ENCODE results near the gene SLC2A4. TPM values are rescaled to one million over a fixed set of nuclear protein-coding genes. Genes with fewer than 3 reads are reported as not detected.

SLC2A4 gene
- total and polyA plus RNA-seq, 2 donors (not counting 1 experiment from before 2014, with no cell fraction given), result under 0.01 to 0.19 TPM

DNA sequence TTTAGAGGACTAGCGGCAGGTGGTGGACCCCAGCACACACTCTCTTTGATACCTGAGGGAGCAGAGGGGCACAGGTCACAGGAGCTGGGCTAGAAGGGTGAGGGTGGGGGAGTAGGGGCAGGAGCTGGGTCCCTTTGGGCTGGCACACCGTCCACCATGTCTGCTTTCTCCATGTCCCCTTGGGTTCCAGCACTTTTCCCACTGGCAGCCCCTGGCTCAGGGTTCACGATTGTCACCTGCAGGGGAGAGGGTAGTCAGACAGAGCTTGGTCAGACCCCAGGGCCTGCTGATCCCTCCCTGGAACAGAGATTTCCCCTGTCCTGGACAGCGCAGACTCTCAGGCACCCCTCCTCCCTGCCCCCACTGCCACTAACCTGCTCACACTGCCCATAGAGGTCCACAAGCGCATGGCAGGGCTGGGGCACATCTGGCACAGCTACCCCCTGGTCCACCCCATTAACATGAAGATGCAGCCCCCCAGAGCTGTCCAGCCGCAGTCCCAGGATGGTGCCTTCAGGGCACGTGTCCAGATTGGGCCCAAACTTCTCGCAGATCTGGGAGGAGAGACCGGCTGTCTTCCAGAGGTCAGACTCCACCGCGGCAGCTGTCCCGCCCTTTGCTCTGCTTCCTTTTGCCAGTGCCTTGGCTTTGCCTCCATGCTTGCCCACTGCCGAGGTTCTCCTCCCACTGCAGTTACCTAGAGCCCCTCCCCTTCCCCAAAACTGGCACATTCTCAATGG lies 36.8 kb downstream of the SLC2A4 start:
- TF ChIP-seq, protein P1, sequence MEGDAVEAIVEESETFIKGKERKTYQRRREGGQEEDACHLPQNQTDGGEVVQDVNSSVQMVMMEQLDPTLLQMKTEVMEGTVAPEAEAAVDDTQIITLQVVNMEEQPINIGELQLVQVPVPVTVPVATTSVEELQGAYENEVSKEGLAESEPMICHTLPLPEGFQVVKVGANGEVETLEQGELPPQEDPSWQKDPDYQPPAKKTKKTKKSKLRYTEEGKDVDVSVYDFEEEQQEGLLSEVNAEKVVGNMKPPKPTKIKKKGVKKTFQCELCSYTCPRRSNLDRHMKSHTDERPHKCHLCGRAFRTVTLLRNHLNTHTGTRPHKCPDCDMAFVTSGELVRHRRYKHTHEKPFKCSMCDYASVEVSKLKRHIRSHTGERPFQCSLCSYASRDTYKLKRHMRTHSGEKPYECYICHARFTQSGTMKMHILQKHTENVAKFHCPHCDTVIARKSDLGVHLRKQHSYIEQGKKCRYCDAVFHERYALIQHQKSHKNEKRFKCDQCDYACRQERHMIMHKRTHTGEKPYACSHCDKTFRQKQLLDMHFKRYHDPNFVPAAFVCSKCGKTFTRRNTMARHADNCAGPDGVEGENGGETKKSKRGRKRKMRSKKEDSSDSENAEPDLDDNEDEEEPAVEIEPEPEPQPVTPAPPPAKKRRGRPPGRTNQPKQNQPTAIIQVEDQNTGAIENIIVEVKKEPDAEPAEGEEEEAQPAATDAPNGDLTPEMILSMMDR (conservative IDR thresholded peaks at IDR 0.05 in 1 of 2, IDR thresholded peaks at IDR 0.05 in 1 of 2; ENCODE audit: low read depth in 1 of 2, low read length in 2 of 2), result no peak
- no peak for TF ChIP-seq EZH2 (IDR thresholded peaks at IDR 0.05; ENCODE audit: low read length, missing control alignments)
- Histone ChIP-seq H2AFZ (ENCODE audit: low read length) (no peak overlapping the region), H3K4me3 (replicated peaks in 1 of 4; ENCODE audit: control extremely low read depth in 1 of 4, insufficient read depth in 1 of 4, low read depth in 3 of 4, low read length in 4 of 4) (no peak overlapping the region)

DNA sequence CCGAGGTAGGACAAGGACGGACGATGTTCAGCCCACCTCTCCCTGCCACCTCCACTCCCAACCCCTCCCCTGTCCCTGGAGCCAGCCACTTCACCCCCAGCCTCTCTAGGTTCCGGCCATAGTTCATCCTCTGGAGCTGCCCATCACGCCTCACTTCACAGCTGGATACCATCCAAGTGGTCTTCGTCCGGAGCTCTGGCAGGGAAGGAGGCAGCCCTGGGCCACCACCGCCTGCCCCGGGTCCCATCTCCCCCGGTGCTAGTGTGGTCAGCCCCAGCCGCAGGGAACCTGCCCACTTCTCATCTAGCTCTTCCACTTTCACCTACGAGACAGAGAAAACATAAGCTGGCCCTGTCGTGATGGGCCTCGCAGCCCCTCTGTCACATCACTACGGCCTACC lies 39.9 kb downstream of the SLC2A4 start:
- H4K20me1 ChIP-seq (ENCODE audit: control insufficient read depth, extremely low read depth, insufficient read depth, low read length), result no peaks in the 10 kb centered on the region
- H3K79me2 ChIP-seq (ENCODE audit: control insufficient read depth, insufficient read depth, low read length), result no peaks in the 10 kb centered on the region
- DNase-seq (ENCODE audit: low read depth in 2 of 2), result no peak
- no peak overlapping the region for H2AFZ ChIP-seq (ENCODE audit: low read length)
- H3K4me1 ChIP-seq (ENCODE audit: control insufficient read depth, extremely low read depth, insufficient read depth, low read length), result no peaks in the 10 kb centered on the region
- no peaks in the 10 kb centered on the region for H3K9me3 ChIP-seq (ENCODE audit: control insufficient read depth, insufficient read depth, low read depth, low read length)
- no peak overlapping the region for H3K27ac ChIP-seq (ENCODE audit: insufficient read depth, low read length)
- peaks cover 34% of the 10 kb centered on the region for H3K36me3 ChIP-seq (ENCODE audit: control insufficient read depth, insufficient read depth, low read length)
- no peak overlapping the region for H3K9ac ChIP-seq (ENCODE audit: insufficient read depth, low read length)
- H3K4me3 ChIP-seq (replicated peaks in 1 of 4; ENCODE audit: control extremely low read depth in 1 of 4, insufficient read depth in 1 of 4, low read depth in 3 of 4, low read length in 4 of 4), result no peak overlapping the region
- TF ChIP-seq, protein P1 (conservative IDR thresholded peaks at IDR 0.05 in 1 of 2, IDR thresholded peaks at IDR 0.05 in 1 of 2; ENCODE audit: low read depth in 1 of 2, low read length in 2 of 2), result no peak
- no peak for TF ChIP-seq EZH2 (IDR thresholded peaks at IDR 0.05; ENCODE audit: low read length, missing control alignments)
- no peak overlapping the region for H3K4me2 ChIP-seq (ENCODE audit: extremely low read depth, insufficient read depth, low read length)
- H3K27me3 ChIP-seq (ENCODE audit: control insufficient read depth, insufficient read depth, low read length), result no peaks in the 10 kb centered on the region

More for the DNA sequence above, 36.8 kb downstream of the SLC2A4 start:
- peaks cover 5% of the 10 kb centered on the region for H3K4me1 ChIP-seq (ENCODE audit: control insufficient read depth, extremely low read depth, insufficient read depth, low read length)
- no peak overlapping the region for H3K27ac ChIP-seq (ENCODE audit: insufficient read depth, low read length)
- DNase-seq (ENCODE audit: low read depth in 2 of 2), result no peak
- no peaks in the 10 kb centered on the region for H3K27me3 ChIP-seq (ENCODE audit: control insufficient read depth, insufficient read depth, low read length)
- H3K4me2 ChIP-seq (ENCODE audit: extremely low read depth, insufficient read depth, low read length), result no peak overlapping the region
- H3K9ac ChIP-seq (ENCODE audit: insufficient read depth, low read length), result no peak overlapping the region
- H3K79me2 ChIP-seq (ENCODE audit: control insufficient read depth, insufficient read depth, low read length), result peaks cover 2% of the 10 kb centered on the region
- no peaks in the 10 kb centered on the region for H4K20me1 ChIP-seq (ENCODE audit: control insufficient read depth, extremely low read depth, insufficient read depth, low read length)
- no peaks in the 10 kb centered on the region for H3K9me3 ChIP-seq (ENCODE audit: control insufficient read depth, insufficient read depth, low read depth, low read length)
- peaks cover 30% of the 10 kb centered on the region for H3K36me3 ChIP-seq (ENCODE audit: control insufficient read depth, insufficient read depth, low read length)

DNA sequence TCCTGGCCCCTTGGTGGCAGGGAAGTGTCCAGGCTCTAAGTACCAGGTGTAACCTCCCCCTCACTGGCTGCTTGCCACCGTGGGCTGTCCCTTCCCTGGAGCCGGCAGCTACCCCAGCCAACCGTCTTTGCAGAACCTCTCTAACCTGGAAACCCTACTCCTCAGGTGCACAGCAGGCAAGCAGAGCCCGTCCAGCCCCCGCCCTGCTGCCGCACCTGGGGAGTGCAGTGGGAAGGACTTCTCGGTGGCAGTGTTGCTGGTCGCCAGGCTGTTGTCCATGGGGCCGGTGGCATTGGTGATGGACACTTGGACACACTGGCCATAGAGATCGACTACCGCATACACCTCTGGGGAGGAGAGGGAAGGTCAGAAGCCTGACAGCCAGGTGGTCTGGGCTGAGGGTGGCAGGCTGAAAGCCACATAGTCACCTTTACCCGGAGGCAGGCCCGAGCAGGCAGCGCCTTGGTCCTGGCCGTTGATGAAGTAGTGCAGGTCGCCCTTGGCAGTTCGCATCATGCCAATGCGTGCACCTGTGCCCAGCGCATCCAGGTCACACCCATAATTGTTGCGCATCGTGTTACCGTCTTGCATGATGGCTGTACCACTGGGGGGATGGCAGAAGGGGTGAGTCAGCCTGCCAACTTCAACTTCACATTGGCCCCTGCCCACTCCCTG lies 41.1 kb downstream of the SLC2A4 start:
- no peaks in the 10 kb centered on the region for H4K20me1 ChIP-seq (ENCODE audit: control insufficient read depth, extremely low read depth, insufficient read depth, low read length)
- no peak overlapping the region for H3K4me3 ChIP-seq (replicated peaks in 1 of 4; ENCODE audit: control extremely low read depth in 1 of 4, insufficient read depth in 1 of 4, low read depth in 3 of 4, low read length in 4 of 4)
- H3K4me2 ChIP-seq (ENCODE audit: extremely low read depth, insufficient read depth, low read length), result no peak overlapping the region
- H2AFZ ChIP-seq (ENCODE audit: low read length), result no peak overlapping the region
- no peak for DNase-seq (ENCODE audit: low read depth in 2 of 2)
- H3K4me1 ChIP-seq (ENCODE audit: control insufficient read depth, extremely low read depth, insufficient read depth, low read length), result no peaks in the 10 kb centered on the region
- H3K9ac ChIP-seq (ENCODE audit: insufficient read depth, low read length), result no peak overlapping the region
- peaks cover 1% of the 10 kb centered on the region for H3K79me2 ChIP-seq (ENCODE audit: control insufficient read depth, insufficient read depth, low read length)
- TF ChIP-seq EZH2 (IDR thresholded peaks at IDR 0.05; ENCODE audit: low read length, missing control alignments), result no peak
- TF ChIP-seq, protein P1 (conservative IDR thresholded peaks at IDR 0.05 in 1 of 2, IDR thresholded peaks at IDR 0.05 in 1 of 2; ENCODE audit: low read depth in 1 of 2, low read length in 2 of 2), result no peak
- H3K27me3 ChIP-seq (ENCODE audit: control insufficient read depth, insufficient read depth, low read length), result no peaks in the 10 kb centered on the region
- H3K36me3 ChIP-seq (ENCODE audit: control insufficient read depth, insufficient read depth, low read length), result peaks cover 34% of the 10 kb centered on the region
- no peaks in the 10 kb centered on the region for H3K9me3 ChIP-seq (ENCODE audit: control insufficient read depth, insufficient read depth, low read depth, low read length)
- H3K27ac ChIP-seq (ENCODE audit: insufficient read depth, low read length), result no peak overlapping the region
